H1 (cell line): ENCODE measurements around the gene ZYX. TPM values are rescaled to one million over a fixed set of nuclear protein-coding genes. Genes with fewer than 3 reads are reported as not detected.

Experiments used
- CTCF ChIA-PET: fragments of 300-600 bp; sonication (Branson Sonifier 250); formaldehyde crosslinking; loops from one replicate; lab custom pipeline; 2021; ENCODE audit not compliant: partially characterized antibody; lab: Charles Lee
- POLR2A ChIA-PET: fragments of 300-600 bp; sonication (Branson Sonifier 250); formaldehyde crosslinking; loops from one replicate; lab custom pipeline; 2021; ENCODE audit warnings: inconsistent platforms; ENCODE audit not compliant: partially characterized antibody; lab: Charles Lee
- DNase-seq, 2 experiments: peaks; one replicate each; pipeline versions ENCODE4 v3.0.0 to v3.0.0-alpha.2; 2010 to 2022; ENCODE audit warnings: low spot score in 2 of 2, low read depth in 1 of 2, mixed read lengths in 1 of 2
- FAIRE-seq: peaks from 2 replicates; lab custom pipeline; 2011; peaks lifted over from hg19 to GRCh38; lab: Jason Lieb, UNC
- H2AFZ ChIP-seq: 2 replicates; pipeline ENCODE4 v1.8.1; 2012; ENCODE audit warnings: low read length, inconsistent platforms
- H2AK5ac ChIP-seq: 2 replicates; pipeline ENCODE4 v1.6.1; 2013; ENCODE audit warnings: low read depth, low read length
- H2BK120ac ChIP-seq: replicated peaks from 2 replicates; pipeline ENCODE3; 2013; ENCODE audit warnings: low read depth, low read length, inconsistent platforms
- H2BK12ac ChIP-seq: 2 replicates; pipeline ENCODE4 v1.6.1; 2013; ENCODE audit warnings: low read depth, low read length
- H2BK15ac ChIP-seq: 2 replicates; pipeline ENCODE4 v1.6.1; 2013; ENCODE audit warnings: low read length
- H2BK20ac ChIP-seq: 2 replicates; pipeline ENCODE4 v1.6.1; 2013; ENCODE audit warnings: low read length
- H2BK5ac ChIP-seq: 2 replicates; pipeline ENCODE4 v1.6.1; 2013; ENCODE audit warnings: low read depth, low read length
- H3K14ac ChIP-seq: 2 replicates; pipeline ENCODE4 v1.6.1; 2013; ENCODE audit warnings: inconsistent platforms; ENCODE audit not compliant: insufficient read length
- H3K18ac ChIP-seq: 2 replicates; pipeline ENCODE4 v1.6.1; 2013; ENCODE audit warnings: low read length; ENCODE audit errors: extremely low read depth
- H3K23ac ChIP-seq: 2 replicates; pipeline ENCODE4 v1.6.1; 2013; ENCODE audit warnings: inconsistent platforms; ENCODE audit not compliant: insufficient read length
- H3K23me2 ChIP-seq: 2 replicates; pipeline ENCODE4 v1.6.1; 2013; ENCODE audit warnings: low read depth, low read length
- H3K27ac ChIP-seq: 2 replicates; pipeline ENCODE4 v1.6.1; 2011; ENCODE audit warnings: low read depth, low read length, inconsistent platforms
- H3K27me3 ChIP-seq, 4 experiments: replicated peaks in 1 of 4; 1 replicate in 1 of 4; 2 replicates in 3 of 4; pipeline versions ENCODE4 v1.6.1 to v1.8.1; 2011 to 2013; ENCODE audit warnings: low read length in 3 of 4, mild to moderate bottlenecking in 3 of 4, inconsistent platforms in 2 of 4, mixed read lengths in 2 of 4, moderate library complexity in 1 of 4; ENCODE audit not compliant: control insufficient read depth in 3 of 4, insufficient read depth in 3 of 4; ENCODE audit errors: extremely low read depth in 1 of 4
- H3K36me3 ChIP-seq, 4 experiments: 2 replicates each; pipeline versions ENCODE4 v1.6.1 to v1.8.1; 2011 to 2013; ENCODE audit warnings: mild to moderate bottlenecking in 4 of 4, low read length in 3 of 4, moderate library complexity in 2 of 4, control low read depth in 1 of 4, inconsistent platforms in 1 of 4; ENCODE audit not compliant: insufficient read depth in 4 of 4, control insufficient read depth in 2 of 4
- H3K4ac ChIP-seq: replicated peaks from 2 replicates; pipeline ENCODE3; 2013; ENCODE audit warnings: low read length, low read depth, mixed read lengths, inconsistent platforms; ENCODE audit not compliant: insufficient read length
- H3K4me1 ChIP-seq, 4 experiments: replicated peaks in 1 of 4; 1 replicate in 1 of 4; 2 replicates in 3 of 4; pipeline versions ENCODE4 v1.6.1 to v1.8.1; 2011 to 2013; ENCODE audit warnings: low read length in 3 of 4, inconsistent platforms in 2 of 4, mixed read lengths in 1 of 4; ENCODE audit not compliant: insufficient read depth in 4 of 4, control insufficient read depth in 3 of 4
- H3K4me2 ChIP-seq, 2 experiments: 2 replicates each; pipeline versions ENCODE4 v1.6.1 to v1.8.1; 2011 to 2013; ENCODE audit warnings: low read depth in 2 of 2, low read length in 2 of 2, control low read depth in 1 of 2, inconsistent platforms in 1 of 2, mild to moderate bottlenecking in 1 of 2; ENCODE audit not compliant: insufficient read depth in 1 of 2
- H3K4me3 ChIP-seq, 4 experiments: fragments of 200-600, 300-600 bp in 1 of 4; sonication (generic), shearing (Covaris generic), sonication (Bioruptor Twin) in 1 of 4; 2 replicates each; pipeline versions ENCODE4 v1.5.1 to v1.8.1; 2011 to 2016; ENCODE audit warnings: low read length in 4 of 4, low read depth in 3 of 4, control low read depth in 2 of 4, inconsistent platforms in 2 of 4, mild to moderate bottlenecking in 2 of 4, mixed read lengths in 1 of 4, moderate library complexity in 1 of 4; ENCODE audit not compliant: insufficient read depth in 2 of 4; ENCODE audit errors: extremely low read depth in 1 of 4
- H3K56ac ChIP-seq: replicated peaks from 2 replicates; pipeline ENCODE3; 2013; ENCODE audit warnings: low read depth, mild to moderate bottlenecking, mixed read lengths, low read length, inconsistent platforms; ENCODE audit not compliant: insufficient read length
- H3K79me1 ChIP-seq: 2 replicates; pipeline ENCODE4 v1.6.1; 2013; ENCODE audit warnings: low read depth, low read length, control low read depth
- H3K79me2 ChIP-seq, 2 experiments: 2 replicates each; pipeline versions ENCODE4 v1.6.1 to v1.8.1; 2012 to 2013; ENCODE audit warnings: low read length in 2 of 2, mild to moderate bottlenecking in 2 of 2, inconsistent platforms in 1 of 2; ENCODE audit not compliant: insufficient read depth in 2 of 2, control insufficient read depth in 1 of 2
- H3K9ac ChIP-seq, 4 experiments: replicated peaks in 1 of 4; 1 replicate in 1 of 4; 2 replicates in 3 of 4; pipeline versions ENCODE4 v1.6.1 to v1.8.1; 2011 to 2013; ENCODE audit warnings: low read depth in 3 of 4, low read length in 3 of 4, control low read depth in 2 of 4, mild to moderate bottlenecking in 2 of 4, moderate library complexity in 2 of 4, inconsistent platforms in 1 of 4; ENCODE audit errors: extremely low read depth in 1 of 4
- H3K9me3 ChIP-seq, 2 experiments: 2 replicates each; pipeline versions ENCODE4 v1.6.1 to v1.8.1; 2012 to 2013; ENCODE audit warnings: mild to moderate bottlenecking in 2 of 2, moderate library complexity in 2 of 2, control low read depth in 1 of 2, inconsistent platforms in 1 of 2, low read depth in 1 of 2, low read length in 1 of 2, mixed read lengths in 1 of 2; ENCODE audit not compliant: insufficient read depth in 2 of 2
- H4K20me1 ChIP-seq, 2 experiments: replicated peaks in 1 of 2; 2 replicates each; pipeline versions ENCODE3 to v1.8.1; 2011 to 2013; ENCODE audit warnings: inconsistent platforms in 2 of 2, low read length in 2 of 2, mild to moderate bottlenecking in 1 of 2; ENCODE audit not compliant: insufficient read depth in 2 of 2, control insufficient read depth in 1 of 2
- H4K5ac ChIP-seq: 2 replicates; pipeline ENCODE4 v1.6.1; 2013; ENCODE audit warnings: low read length, low read depth, mixed read lengths, inconsistent platforms; ENCODE audit not compliant: insufficient read length
- H4K8ac ChIP-seq: 2 replicates; pipeline ENCODE4 v1.8.0; 2013; ENCODE audit warnings: mild to moderate bottlenecking, moderate library complexity, low read length, inconsistent platforms; ENCODE audit not compliant: insufficient read depth; ENCODE audit errors: extremely low read depth
- H4K91ac ChIP-seq: replicated peaks from 2 replicates; pipeline ENCODE3; 2013; ENCODE audit warnings: low read length, mixed read lengths, inconsistent platforms; ENCODE audit not compliant: insufficient read length
- CEBPB ChIP-seq: IDR thresholded peaks from 2 replicates; pipeline ENCODE4 v1.6.1; 2012; ENCODE audit warnings: low read depth, low read length
- CHD1 ChIP-seq: IDR thresholded peaks from 2 replicates; pipeline ENCODE4 v1.6.1; 2012; ENCODE audit warnings: low read depth, low read length, improper control_type of control experiment
- CTBP2 ChIP-seq: IDR thresholded peaks from 2 replicates; pipeline ENCODE4 v1.7.0; 2011; ENCODE audit warnings: borderline replicate concordance, mild to moderate bottlenecking, moderate library complexity, mixed read lengths, low read length; ENCODE audit not compliant: insufficient read depth, insufficient read length
- HDAC2 ChIP-seq, 2 experiments: fragments of 300-600 bp in 1 of 2; sonication (generic) in 1 of 2; IDR thresholded peaks; 2 replicates each; pipeline ENCODE4 v1.6.1; 2011 to 2012; ENCODE audit warnings: low read depth in 2 of 2, low read length in 2 of 2, mild to moderate bottlenecking in 2 of 2, moderate library complexity in 2 of 2, borderline replicate concordance in 1 of 2, inconsistent platforms in 1 of 2
- MAFK ChIP-seq: IDR thresholded peaks from 2 replicates; pipeline ENCODE4 v1.6.1; 2012; ENCODE audit warnings: low read depth, mild to moderate bottlenecking, improper control_type of control experiment, low read length
- PHF8 ChIP-seq: fragments of 200-600 bp; sonication (generic); conservative IDR thresholded peaks from 2 replicates; pipeline ENCODE4 v1.7.1; 2012; ENCODE audit warnings: low read depth, mild to moderate bottlenecking, inconsistent platforms, low read length, moderate library complexity
- POLR2AphosphoS5 ChIP-seq: IDR thresholded peaks from 2 replicates; pipeline ENCODE4 v1.6.1; 2011; ENCODE audit warnings: low read depth, low read length
- SAP30 ChIP-seq: fragments of 300-600 bp; sonication (generic); IDR thresholded peaks from 2 replicates; pipeline ENCODE4 v1.7.1; 2012; ENCODE audit warnings: low read length, moderate library complexity, mild to moderate bottlenecking, inconsistent platforms; ENCODE audit not compliant: insufficient read depth, insufficient replicate concordance
- SIN3A ChIP-seq, 2 experiments: IDR thresholded peaks in 1 of 2; conservative IDR thresholded peaks in 1 of 2; 2 replicates each; pipeline ENCODE4 v1.6.1; 2011 to 2012; ENCODE audit warnings: low read length in 2 of 2, improper control_type of control experiment in 1 of 2, low read depth in 1 of 2, mild to moderate bottlenecking in 1 of 2
- SIRT6 ChIP-seq: IDR thresholded peaks from one replicate; pipeline ENCODE4 v1.7.1; 2012; ENCODE audit warnings: low read length, inconsistent platforms
- SIX5 ChIP-seq: IDR thresholded peaks from 2 replicates; pipeline ENCODE4 v1.6.1; 2011; ENCODE audit warnings: mild to moderate bottlenecking, low read depth, low read length
- SRF ChIP-seq: IDR thresholded peaks from 2 replicates; pipeline ENCODE4 v1.6.1; 2011; ENCODE audit warnings: mild to moderate bottlenecking, low read depth, low read length, moderate library complexity
- TEAD4 ChIP-seq: IDR thresholded peaks from 2 replicates; pipeline ENCODE4 v1.6.1; 2012; ENCODE audit warnings: low read depth, low read length, inconsistent platforms, mixed read lengths
- WGBS, 2 experiments: shearing (Covaris generic) in 1 of 2; methylation state at CpG; one replicate each; pipeline versions ENCODE4 v1.1.6 to v1.1.7; 2013 to 2015; ENCODE audit warnings: low lambda C conversion rate in 2 of 2, mixed read lengths in 2 of 2, inconsistent platforms in 1 of 2, low coverage in 1 of 2, missing lambda C conversion rate in 1 of 2; ENCODE audit not compliant: insufficient replicate concordance in 2 of 2, insufficient coverage in 1 of 2, insufficient read length in 1 of 2; ENCODE audit errors: extremely low coverage in 1 of 2, missing lambda C conversion rate in 1 of 2; 5-methylcytosine and 5-hydroxymethylcytosine counted together
- polyA plus RNA-seq, 7 experiments: library from polyadenylated mRNA; depleted of rRNA in 3 of 7; stranded (reverse) in 5 of 7; unstranded in 2 of 7; fragments of >200 nt in 5 of 7; fragments of 200-250 nt in 2 of 7; gene quantifications; 1 replicate in 5 of 7; 2 replicates in 1 of 7; 4 replicates in 1 of 7; pipeline versions ENCODE4 v1.2.1 to v1.2.3, GENCODE V29; 2011 to 2013; ENCODE audit warnings: missing spikeins in 2 of 7, mixed read lengths in 2 of 7
- total RNA-seq: library from RNA; stranded (reverse); fragmentation: NEBNext Ultra II Directional; extraction: Animal tissue kit (Norgen Biotek cat#: 25700); gene quantifications from 2 replicates; pipeline ENCODE4 v1.2.1, GENCODE V29; 2021

Gene ZYX
- total and polyA plus RNA-seq, 2 of the 8 experiments (the other 6 are each of a cell fraction or from before 2014, with no cell fraction given) = 40.6 to 159 TPM

DNA sequence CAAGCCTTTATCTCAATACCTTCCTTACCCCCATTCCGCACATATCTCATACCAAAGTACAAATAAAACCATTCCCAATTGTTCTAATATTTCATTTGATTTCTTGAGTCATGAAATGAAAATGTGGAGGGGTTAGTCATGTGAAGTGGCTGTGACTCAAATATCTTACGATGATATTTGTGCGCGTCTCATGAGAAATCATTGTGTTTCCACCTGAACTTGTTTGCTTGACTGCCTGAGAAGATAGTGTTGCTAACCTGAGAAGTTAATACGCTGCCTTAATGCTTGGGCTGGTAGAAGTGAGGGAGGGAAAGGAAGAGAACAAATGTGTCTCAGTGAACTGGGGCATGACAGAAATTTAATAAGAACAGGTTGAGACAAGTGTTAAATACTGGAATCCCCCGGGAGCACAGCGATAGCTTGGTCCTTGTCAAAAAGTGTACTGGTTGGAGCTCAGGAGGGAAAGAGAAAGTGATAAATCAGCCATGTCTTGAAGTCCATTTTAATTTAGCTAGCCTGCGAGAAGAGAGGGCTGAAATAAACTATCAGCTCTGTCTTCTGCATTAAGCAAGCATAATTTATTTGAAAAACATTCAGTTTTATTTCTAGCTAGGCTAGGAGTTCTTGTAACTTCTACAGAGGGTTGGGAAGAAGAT lies 34.7 kb downstream of the ZYX start:
- H3K36me3 ChIP-seq = no peaks in the 10 kb centered on the region
- FAIRE-seq = no peak
- no peak overlapping the region for H3K4me2 ChIP-seq
- no peak overlapping the region for H2AFZ ChIP-seq
- no peak overlapping the region for H4K91ac ChIP-seq
- H3K4me3 ChIP-seq = no peak overlapping the region
- no peak overlapping the region for H4K8ac ChIP-seq
- H3K23ac ChIP-seq = no peak overlapping the region
- H3K27ac ChIP-seq = no peak overlapping the region
- no peak overlapping the region for H3K18ac ChIP-seq
- H3K79me1 ChIP-seq = no peaks in the 10 kb centered on the region
- no peak overlapping the region for H2AK5ac ChIP-seq
- no peak overlapping the region for H4K5ac ChIP-seq
- no peak overlapping the region for H2BK12ac ChIP-seq
- H3K56ac ChIP-seq = no peak overlapping the region
- CTCF ChIA-PET = interaction anchor here (0.5 to 5.2 kb wide), 34 partner anchors 8 to 1238 kb away, joined by 3 to 65 read pairs (median 4); partner anchors contain the start of genes CLCN1, EPHA1 and OR6V1
- no peaks in the 10 kb centered on the region for H3K27me3 ChIP-seq
- no peak overlapping the region for H3K4ac ChIP-seq
- no peaks in the 10 kb centered on the region for H4K20me1 ChIP-seq
- H3K4me1 ChIP-seq = peaks cover 4 to 13% (median 7%) of the 10 kb centered on the region in 4 experiments; a peak in 6 of 7 replicates
- no peak overlapping the region for H2BK5ac ChIP-seq
- no peak overlapping the region for H3K9ac ChIP-seq
- no peak overlapping the region for H3K14ac ChIP-seq
- no peaks in the 10 kb centered on the region for H3K79me2 ChIP-seq
- H2BK120ac ChIP-seq = no peak overlapping the region
- peaks cover 0 to 5% of the 10 kb centered on the region in 2 experiments; a peak in 2 of 4 replicates for H3K9me3 ChIP-seq
- DNase-seq = no peak
- no peaks in the 10 kb centered on the region for H3K23me2 ChIP-seq
- POLR2A ChIA-PET = interaction anchor here (1.5 to 1.9 kb wide), 2 partner anchors 10 to 27 kb away, joined by 6 to 7 read pairs; no protein-coding TSS in a partner anchor
- no peak overlapping the region for H2BK15ac ChIP-seq
- 82 to 100% methylated on average over 1 to 8 of the region's 8 CpGs for WGBS, 2 experiments
- H2BK20ac ChIP-seq = no peak overlapping the region
- no peak for TF ChIP-seq SRF
- TF ChIP-seq SIRT6 = no peak
- TF ChIP-seq SIN3A (conservative IDR thresholded peaks at IDR 0.05 in 1 of 2, IDR thresholded peaks at IDR 0.05 in 1 of 2; ENCODE audit: low read depth in 1 of 2, low read length in 2 of 2) = no peak
- TF ChIP-seq HDAC2 (IDR thresholded peaks at IDR 0.05; ENCODE audit: borderline replicate concordance in 1 of 2, low read depth in 2 of 2, low read length in 2 of 2) = no peak
- TF ChIP-seq SIX5 = no peak
- TF ChIP-seq MAFK = no peak
- no peak for TF ChIP-seq CTBP2
- no peak for TF ChIP-seq SAP30
- TF ChIP-seq TEAD4 = no peak
- no peak for TF ChIP-seq PHF8
- no peak for TF ChIP-seq CHD1
- TF ChIP-seq CEBPB = no peak
- TF ChIP-seq POLR2AphosphoS5 = no peak
